Measurements from ENCODE around the gene PZP. TPM values are rescaled to one million over a fixed set of nuclear protein-coding genes. Genes with fewer than 3 reads are reported as not detected.

The PZP gene
- total and polyA plus RNA-seq, 9 of the 15 experiments (the other 6 are each of a cell fraction or from before 2014, with no cell fraction given), result 0.01 TPM; not detected in 8

GRCh38 chr12:9184276-9184675 is 23.9 kb downstream of the PZP start:
- Histone ChIP-seq H3K27me3 (ENCODE audit: control insufficient read depth in 2 of 2, insufficient read depth in 2 of 2, low read length in 2 of 2) (no peaks in the 10 kb centered on the region), H3K27ac (ENCODE audit: extremely low read depth, low read depth, low read length) (no peak overlapping the region), H3K4me2 (ENCODE audit: insufficient read depth, low read length) (no peak overlapping the region), H3K9me3 (replicated peaks; ENCODE audit: control insufficient read depth, insufficient read depth, low read depth, low read length) (no peaks in the 10 kb centered on the region), H2AFZ (ENCODE audit: low read depth, low read length) (no peak overlapping the region), H3K36me3 (ENCODE audit: control insufficient read depth, insufficient read depth, low read length) (no peaks in the 10 kb centered on the region), H4K20me1 (replicated peaks; ENCODE audit: control insufficient read depth, insufficient read depth, low read length) (no peaks in the 10 kb centered on the region), H3K9me1 (ENCODE audit: control insufficient read depth, insufficient read depth, low read length) (no peaks in the 10 kb centered on the region), H3K4me1 (replicated peaks in 1 of 2; ENCODE audit: control insufficient read depth in 2 of 2, insufficient read depth in 2 of 2, low read length in 2 of 2) (no peaks in the 10 kb centered on the region), H3K79me2 (ENCODE audit: control insufficient read depth, insufficient read depth, low read length) (no peaks in the 10 kb centered on the region), H3K4me3 (no peak overlapping the region), H3K9ac (ENCODE audit: insufficient read depth in 1 of 2, low read depth in 2 of 2, low read length in 2 of 2) (no peak overlapping the region)
- FAIRE-seq (no peak), DNase-seq (ENCODE audit: extremely low read depth in 1 of 4, low spot score in 3 of 4) (no peak), ATAC-seq (no peak)
- no TSS peak for BruUV-seq (replicated peaks)
- in situ Hi-C loops (cut with MboI), result no loop called here
- intact Hi-C loops (cut with micrococcal nuclease), result no loop called here
- POLR2A ChIA-PET, result interaction anchor here (1.0 kb wide), 1 partner anchor 589 kb away, joined by 3 read pairs; no protein-coding TSS in a partner anchor
- CTCF ChIA-PET (ENCODE audit: low intra/inter-chr PET ratio), result no interaction called here
- 0% methylated on average over 3 of the region's 3 CpGs for WGBS (ENCODE audit: insufficient coverage, low coverage, missing lambda C conversion rate)
- TF ChIP-seq NELFE (IDR thresholded peaks at IDR 0.05; ENCODE audit: insufficient read depth, insufficient read length), result no peak
- no peak for TF ChIP-seq ZBTB7A (IDR thresholded peaks at IDR 0.05; ENCODE audit: borderline replicate concordance, control insufficient read depth, low read depth, low read length)
- TF ChIP-seq, protein P1, sequence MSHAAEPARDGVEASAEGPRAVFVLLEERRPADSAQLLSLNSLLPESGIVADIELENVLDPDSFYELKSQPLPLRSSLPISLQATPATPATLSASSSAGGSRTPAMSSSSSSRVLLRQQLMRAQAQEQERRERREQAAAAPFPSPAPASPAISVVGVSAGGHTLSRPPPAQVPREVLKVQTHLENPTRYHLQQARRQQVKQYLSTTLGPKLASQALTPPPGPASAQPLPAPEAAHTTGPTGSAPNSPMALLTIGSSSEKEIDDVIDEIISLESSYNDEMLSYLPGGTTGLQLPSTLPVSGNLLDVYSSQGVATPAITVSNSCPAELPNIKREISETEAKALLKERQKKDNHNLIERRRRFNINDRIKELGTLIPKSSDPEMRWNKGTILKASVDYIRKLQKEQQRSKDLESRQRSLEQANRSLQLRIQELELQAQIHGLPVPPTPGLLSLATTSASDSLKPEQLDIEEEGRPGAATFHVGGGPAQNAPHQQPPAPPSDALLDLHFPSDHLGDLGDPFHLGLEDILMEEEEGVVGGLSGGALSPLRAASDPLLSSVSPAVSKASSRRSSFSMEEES (CRISPR knock-in tag; IDR thresholded peaks at IDR 0.05), result no peak
- no peak for TF ChIP-seq MTA2 (IDR thresholded peaks at IDR 0.05; ENCODE audit: low read depth)
- TF ChIP-seq, protein P2, sequence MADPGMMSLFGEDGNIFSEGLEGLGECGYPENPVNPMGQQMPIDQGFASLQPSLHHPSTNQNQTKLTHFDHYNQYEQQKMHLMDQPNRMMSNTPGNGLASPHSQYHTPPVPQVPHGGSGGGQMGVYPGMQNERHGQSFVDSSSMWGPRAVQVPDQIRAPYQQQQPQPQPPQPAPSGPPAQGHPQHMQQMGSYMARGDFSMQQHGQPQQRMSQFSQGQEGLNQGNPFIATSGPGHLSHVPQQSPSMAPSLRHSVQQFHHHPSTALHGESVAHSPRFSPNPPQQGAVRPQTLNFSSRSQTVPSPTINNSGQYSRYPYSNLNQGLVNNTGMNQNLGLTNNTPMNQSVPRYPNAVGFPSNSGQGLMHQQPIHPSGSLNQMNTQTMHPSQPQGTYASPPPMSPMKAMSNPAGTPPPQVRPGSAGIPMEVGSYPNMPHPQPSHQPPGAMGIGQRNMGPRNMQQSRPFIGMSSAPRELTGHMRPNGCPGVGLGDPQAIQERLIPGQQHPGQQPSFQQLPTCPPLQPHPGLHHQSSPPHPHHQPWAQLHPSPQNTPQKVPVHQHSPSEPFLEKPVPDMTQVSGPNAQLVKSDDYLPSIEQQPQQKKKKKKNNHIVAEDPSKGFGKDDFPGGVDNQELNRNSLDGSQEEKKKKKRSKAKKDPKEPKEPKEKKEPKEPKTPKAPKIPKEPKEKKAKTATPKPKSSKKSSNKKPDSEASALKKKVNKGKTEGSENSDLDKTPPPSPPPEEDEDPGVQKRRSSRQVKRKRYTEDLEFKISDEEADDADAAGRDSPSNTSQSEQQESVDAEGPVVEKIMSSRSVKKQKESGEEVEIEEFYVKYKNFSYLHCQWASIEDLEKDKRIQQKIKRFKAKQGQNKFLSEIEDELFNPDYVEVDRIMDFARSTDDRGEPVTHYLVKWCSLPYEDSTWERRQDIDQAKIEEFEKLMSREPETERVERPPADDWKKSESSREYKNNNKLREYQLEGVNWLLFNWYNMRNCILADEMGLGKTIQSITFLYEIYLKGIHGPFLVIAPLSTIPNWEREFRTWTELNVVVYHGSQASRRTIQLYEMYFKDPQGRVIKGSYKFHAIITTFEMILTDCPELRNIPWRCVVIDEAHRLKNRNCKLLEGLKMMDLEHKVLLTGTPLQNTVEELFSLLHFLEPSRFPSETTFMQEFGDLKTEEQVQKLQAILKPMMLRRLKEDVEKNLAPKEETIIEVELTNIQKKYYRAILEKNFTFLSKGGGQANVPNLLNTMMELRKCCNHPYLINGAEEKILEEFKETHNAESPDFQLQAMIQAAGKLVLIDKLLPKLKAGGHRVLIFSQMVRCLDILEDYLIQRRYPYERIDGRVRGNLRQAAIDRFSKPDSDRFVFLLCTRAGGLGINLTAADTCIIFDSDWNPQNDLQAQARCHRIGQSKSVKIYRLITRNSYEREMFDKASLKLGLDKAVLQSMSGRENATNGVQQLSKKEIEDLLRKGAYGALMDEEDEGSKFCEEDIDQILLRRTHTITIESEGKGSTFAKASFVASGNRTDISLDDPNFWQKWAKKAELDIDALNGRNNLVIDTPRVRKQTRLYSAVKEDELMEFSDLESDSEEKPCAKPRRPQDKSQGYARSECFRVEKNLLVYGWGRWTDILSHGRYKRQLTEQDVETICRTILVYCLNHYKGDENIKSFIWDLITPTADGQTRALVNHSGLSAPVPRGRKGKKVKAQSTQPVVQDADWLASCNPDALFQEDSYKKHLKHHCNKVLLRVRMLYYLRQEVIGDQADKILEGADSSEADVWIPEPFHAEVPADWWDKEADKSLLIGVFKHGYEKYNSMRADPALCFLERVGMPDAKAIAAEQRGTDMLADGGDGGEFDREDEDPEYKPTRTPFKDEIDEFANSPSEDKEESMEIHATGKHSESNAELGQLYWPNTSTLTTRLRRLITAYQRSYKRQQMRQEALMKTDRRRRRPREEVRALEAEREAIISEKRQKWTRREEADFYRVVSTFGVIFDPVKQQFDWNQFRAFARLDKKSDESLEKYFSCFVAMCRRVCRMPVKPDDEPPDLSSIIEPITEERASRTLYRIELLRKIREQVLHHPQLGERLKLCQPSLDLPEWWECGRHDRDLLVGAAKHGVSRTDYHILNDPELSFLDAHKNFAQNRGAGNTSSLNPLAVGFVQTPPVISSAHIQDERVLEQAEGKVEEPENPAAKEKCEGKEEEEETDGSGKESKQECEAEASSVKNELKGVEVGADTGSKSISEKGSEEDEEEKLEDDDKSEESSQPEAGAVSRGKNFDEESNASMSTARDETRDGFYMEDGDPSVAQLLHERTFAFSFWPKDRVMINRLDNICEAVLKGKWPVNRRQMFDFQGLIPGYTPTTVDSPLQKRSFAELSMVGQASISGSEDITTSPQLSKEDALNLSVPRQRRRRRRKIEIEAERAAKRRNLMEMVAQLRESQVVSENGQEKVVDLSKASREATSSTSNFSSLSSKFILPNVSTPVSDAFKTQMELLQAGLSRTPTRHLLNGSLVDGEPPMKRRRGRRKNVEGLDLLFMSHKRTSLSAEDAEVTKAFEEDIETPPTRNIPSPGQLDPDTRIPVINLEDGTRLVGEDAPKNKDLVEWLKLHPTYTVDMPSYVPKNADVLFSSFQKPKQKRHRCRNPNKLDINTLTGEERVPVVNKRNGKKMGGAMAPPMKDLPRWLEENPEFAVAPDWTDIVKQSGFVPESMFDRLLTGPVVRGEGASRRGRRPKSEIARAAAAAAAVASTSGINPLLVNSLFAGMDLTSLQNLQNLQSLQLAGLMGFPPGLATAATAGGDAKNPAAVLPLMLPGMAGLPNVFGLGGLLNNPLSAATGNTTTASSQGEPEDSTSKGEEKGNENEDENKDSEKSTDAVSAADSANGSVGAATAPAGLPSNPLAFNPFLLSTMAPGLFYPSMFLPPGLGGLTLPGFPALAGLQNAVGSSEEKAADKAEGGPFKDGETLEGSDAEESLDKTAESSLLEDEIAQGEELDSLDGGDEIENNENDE (IDR thresholded peaks at IDR 0.05; ENCODE audit: low read depth, low read length), result no peak
- no peak for TF ChIP-seq ILK (tag; IDR thresholded peaks at IDR 0.05; ENCODE audit: borderline replicate concordance, low read depth)
- TF ChIP-seq MEF2A (IDR thresholded peaks at IDR 0.05; ENCODE audit: control insufficient read depth, low read depth, low read length), result no peak
